Lower leg skin (tissue), 3 donors: ENCODE data around the gene CD2AP.

Experiments used
- POLR2A ChIP-seq, 2 donors: fragments of 450-650 bp; IDR thresholded peaks; one replicate each; pipeline ENCODE4 v1.6.1; 2016 to 2017; ENCODE audit warnings: antibody characterized with exemption in 2 of 2, mild to moderate bottlenecking in 1 of 2, moderate library complexity in 1 of 2
- TF ChIP-seq, protein P1 (sequence below), 3 donors: fragments of 450-650 bp; IDR thresholded peaks; one replicate each; pipeline ENCODE4 v1.5.1; 2016; ENCODE audit warnings: antibody characterized with exemption in 3 of 3, mild to moderate bottlenecking in 3 of 3, moderate library complexity in 2 of 3

- TF ChIP-seq, protein P1, sequence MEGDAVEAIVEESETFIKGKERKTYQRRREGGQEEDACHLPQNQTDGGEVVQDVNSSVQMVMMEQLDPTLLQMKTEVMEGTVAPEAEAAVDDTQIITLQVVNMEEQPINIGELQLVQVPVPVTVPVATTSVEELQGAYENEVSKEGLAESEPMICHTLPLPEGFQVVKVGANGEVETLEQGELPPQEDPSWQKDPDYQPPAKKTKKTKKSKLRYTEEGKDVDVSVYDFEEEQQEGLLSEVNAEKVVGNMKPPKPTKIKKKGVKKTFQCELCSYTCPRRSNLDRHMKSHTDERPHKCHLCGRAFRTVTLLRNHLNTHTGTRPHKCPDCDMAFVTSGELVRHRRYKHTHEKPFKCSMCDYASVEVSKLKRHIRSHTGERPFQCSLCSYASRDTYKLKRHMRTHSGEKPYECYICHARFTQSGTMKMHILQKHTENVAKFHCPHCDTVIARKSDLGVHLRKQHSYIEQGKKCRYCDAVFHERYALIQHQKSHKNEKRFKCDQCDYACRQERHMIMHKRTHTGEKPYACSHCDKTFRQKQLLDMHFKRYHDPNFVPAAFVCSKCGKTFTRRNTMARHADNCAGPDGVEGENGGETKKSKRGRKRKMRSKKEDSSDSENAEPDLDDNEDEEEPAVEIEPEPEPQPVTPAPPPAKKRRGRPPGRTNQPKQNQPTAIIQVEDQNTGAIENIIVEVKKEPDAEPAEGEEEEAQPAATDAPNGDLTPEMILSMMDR (IDR thresholded peaks at IDR 0.05): no peak
- TF ChIP-seq POLR2A (IDR thresholded peaks at IDR 0.05): no peak
These were observed 125.6 kb downstream of the CD2AP start for GRCh38 chr6:47603227-47603626.
